GM13976 (cell line): ENCODE measurements around the gene TXLNA.
"Not testable (repeated sequence)": the region's sequence is repeated elsewhere in the genome, so short reads cannot be mapped to it uniquely, and the experiment has no call there.

ENCODE experiments used
- DNase-seq: peaks from one replicate; pipeline ENCODE4 v3.0.0; 2012; ENCODE audit warnings: low spot score
- in situ Hi-C: fragments of 300-500 bp; cut with MboI; formaldehyde crosslinking; loops from one replicate; pipeline ENCODE4 v1.12.0; 2022; ENCODE audit warnings: low sequenced_read_pairs, mixed read lengths, inconsistent platforms; ENCODE audit not compliant: unreplicated experiment
- TF ChIP-seq, protein P1 (sequence below): IDR thresholded peaks from 2 replicates; pipeline ENCODE4 v1.5.1; 2012; ENCODE audit warnings: borderline replicate concordance, mild to moderate bottlenecking; ENCODE audit not compliant: insufficient read depth; ENCODE audit errors: extremely low read depth, missing control alignments, control extremely low read depth

The TXLNA gene

DNA sequence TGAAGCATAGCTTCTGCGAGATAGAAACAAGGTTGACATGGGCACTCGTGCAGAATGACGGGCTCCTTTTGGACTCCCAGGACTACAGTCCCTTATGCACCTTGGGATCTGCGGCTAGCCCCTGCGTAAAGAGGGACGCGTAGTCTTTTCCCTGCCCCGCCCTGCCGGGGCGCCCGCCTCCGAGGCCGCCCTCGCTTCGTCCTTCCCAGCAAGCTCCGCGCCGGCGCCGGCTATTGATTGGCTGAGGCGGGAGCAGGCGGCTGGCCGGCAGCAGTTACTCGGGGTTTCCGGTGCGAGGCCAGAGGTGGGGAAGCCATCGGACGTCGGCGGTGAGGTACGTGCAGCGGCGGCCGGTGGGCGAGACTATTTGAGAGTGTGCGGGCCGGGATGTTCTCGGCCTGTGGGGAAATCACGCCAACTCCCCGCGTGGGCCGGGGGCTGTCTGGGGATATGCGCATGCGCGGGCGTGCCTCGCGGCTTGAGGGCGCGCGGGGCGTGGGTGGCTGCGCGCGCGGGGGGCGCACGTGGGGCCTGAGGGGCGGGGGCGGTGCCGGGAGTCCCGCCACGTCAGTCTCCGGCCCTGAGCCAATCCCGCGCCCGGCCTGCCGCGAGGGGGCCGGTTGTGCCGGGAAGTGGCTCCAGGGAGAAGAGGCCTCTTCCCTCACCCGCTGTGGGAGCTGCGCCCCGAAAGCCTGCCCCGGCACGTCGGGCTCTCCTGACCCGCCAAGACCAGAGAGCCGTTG, at the start of gene TXLNA:
Gene TXLNA, plus strand, starts transcription at position 233 of the 743 bp plus-strand sequence. CDS start 671 bp downstream, outside the sequence.
- TF ChIP-seq, protein P1, sequence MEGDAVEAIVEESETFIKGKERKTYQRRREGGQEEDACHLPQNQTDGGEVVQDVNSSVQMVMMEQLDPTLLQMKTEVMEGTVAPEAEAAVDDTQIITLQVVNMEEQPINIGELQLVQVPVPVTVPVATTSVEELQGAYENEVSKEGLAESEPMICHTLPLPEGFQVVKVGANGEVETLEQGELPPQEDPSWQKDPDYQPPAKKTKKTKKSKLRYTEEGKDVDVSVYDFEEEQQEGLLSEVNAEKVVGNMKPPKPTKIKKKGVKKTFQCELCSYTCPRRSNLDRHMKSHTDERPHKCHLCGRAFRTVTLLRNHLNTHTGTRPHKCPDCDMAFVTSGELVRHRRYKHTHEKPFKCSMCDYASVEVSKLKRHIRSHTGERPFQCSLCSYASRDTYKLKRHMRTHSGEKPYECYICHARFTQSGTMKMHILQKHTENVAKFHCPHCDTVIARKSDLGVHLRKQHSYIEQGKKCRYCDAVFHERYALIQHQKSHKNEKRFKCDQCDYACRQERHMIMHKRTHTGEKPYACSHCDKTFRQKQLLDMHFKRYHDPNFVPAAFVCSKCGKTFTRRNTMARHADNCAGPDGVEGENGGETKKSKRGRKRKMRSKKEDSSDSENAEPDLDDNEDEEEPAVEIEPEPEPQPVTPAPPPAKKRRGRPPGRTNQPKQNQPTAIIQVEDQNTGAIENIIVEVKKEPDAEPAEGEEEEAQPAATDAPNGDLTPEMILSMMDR: no peak
- peak; percentile 98 for DNase-seq
- in situ Hi-C loops: no loop called here

DNA sequence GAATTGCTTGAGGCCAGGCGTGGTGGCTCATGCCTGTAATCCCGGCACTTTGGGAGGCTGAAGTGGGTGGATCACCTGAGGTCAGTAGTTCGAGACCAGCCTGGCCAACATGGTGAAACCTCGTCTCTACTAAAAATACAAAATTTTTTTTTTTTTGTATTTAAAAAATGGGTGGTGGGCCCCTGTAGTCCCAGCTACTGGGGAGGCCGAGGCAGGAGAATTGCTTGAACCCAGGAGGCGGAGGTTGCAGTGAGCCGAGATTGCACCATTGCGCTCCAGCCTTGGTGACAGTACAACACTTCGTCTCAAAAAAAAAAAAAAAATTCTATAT, 45.6 kb upstream of the TXLNA start:
- DNase-seq, in situ Hi-C loops: not testable (repeated sequence)

DNA sequence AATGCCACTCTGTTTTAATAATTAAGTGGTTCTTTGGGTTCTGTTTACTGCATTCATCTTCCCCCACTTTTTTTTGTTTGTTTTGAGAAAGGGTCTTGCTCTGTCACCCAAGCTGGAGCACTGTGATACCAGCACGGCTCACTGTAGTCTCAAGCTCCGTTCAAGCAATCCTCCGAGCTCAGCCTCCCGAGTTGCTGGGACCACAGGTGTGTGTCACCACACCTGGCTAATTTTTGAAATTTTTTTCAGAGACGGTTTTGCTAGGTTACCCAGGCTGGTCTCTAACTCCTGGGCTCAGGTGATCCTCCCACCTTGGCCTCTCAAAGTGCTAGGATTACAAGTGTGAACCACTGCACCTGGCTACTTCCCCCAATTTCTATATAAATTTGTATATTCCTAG, 42.4 kb upstream of the TXLNA start:
- no peak for DNase-seq

DNA sequence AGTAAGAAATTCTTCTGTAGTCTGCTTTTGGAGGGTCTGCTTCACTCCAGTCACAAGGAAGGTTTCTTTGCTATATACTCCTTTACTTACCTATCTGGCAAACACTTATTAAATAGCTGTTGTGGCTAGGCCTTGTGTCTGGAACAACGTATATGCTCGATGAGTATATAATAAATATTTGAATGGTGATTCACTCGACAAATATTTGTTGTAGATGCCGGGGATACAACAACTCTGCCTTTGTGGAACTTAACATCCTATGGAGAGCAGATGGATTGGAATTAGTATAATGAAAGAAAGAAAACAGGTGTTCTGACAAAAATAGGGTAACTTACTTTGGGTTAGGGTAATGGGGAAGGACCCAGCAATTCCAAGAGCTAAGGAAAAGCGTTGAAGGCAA, 40.5 kb upstream of the TXLNA start:
- no peak for DNase-seq

More for the DNA sequence above, 42.4 kb upstream of the TXLNA start:
- TF ChIP-seq, protein P1: no peak
- in situ Hi-C loops: no loop called here

DNA sequence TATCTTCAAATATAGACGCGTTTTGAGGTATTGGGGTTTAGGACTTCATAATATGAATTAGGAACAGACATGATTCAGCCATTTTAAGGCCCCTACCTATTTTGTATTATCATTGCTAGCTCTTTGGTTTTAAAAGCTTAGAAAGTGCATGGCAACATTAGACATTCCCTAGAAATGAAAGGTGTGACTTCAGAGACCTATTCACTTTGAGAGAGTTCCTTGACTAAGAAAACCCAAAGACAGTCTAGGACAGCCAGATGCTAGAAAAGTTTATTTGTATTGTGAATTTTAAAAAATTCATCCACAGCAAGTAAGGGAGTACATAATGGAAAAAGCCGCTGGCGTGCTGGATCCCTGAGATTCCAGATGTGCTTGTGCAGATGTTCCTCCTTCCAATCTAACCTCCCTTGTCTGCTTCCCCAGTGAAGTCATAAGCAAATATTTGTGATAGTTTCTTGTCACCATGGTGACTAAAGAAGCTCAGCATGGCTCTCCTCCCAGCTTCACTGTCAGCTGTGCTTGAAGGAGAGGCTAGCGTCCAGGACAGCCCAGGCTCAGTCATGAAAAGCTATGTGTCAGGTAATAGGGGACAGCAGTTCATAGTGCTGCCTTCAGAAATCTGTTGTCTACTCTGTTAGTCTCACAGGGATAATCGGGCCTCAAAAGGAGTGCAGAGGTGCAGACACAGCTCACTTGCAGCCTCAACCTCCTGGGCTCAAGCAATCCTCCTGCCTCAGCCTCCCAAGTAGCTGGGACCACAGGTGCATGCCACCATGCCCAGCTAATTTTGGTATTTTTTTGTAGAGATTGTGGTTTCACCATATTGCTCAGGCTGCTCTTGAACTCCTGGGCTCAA, 36.8 kb upstream of the TXLNA start:
- in situ Hi-C loops: no loop called here
- DNase-seq: no peak
- TF ChIP-seq, protein P1: no peak

More for the DNA sequence above, 40.5 kb upstream of the TXLNA start:
- in situ Hi-C loops: no loop called here
- TF ChIP-seq, protein P1: no peak

DNA sequence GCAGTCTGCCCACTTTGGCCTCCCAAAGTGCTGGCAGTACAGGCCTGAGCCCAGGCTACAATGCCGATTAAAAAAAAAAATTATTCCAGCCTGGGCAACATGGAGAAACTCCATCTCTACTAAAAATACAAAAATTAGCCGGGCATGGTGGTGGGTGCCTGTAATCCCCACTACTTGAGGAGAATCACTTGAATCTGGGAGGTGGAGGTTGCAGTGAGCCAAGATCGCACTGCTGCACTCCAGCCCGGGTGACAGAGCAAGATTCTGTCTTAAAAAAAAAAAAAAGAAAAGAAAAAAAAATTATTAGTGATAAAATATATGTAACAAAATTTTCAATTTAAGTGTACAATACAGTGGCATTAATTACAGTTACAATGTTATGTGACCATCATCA, 36.2 kb upstream of the TXLNA start:
- in situ Hi-C loops, DNase-seq: not testable (repeated sequence)

DNA sequence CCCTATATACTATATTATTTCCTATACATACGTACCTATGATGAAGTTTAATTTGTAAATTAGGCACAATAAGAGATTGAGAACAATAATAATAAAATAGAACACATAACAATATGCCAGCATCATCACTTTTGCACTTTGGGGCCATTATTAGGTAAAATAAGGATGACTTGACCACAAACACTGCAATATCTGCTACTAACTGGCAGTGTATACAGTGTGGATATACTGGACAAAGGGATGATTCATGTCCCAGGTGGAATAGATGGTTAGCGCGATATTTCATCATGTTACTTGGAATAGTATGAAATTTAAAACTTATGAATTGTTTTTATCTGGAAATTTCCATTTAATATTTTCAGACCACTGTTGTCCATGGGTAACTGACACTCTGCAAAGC, 35.4 kb upstream of the TXLNA start:
- TF ChIP-seq, protein P1: no peak
- DNase-seq: no peak
- in situ Hi-C loops: no loop called here

DNA sequence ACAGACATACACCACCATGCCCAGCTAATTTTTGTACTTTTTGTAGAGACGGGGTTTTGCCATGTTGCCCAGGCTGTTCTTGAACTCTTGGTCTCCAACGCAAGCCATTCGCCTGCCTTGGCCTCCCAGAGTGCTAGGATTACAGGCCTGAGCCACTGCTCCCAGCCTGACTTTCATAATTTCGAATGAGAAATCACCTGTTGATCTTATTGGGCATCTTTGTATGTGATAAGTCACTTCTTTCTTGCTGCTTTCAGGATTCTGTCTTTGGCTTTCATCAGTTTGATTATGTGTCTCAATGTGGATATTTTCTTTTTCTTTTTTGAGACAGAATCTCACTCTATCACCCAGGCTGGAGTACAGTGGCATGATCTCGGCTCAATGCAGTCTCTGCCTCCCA, 31.7 kb upstream of the TXLNA start:
- in situ Hi-C loops, DNase-seq: not testable (repeated sequence)
